22Rv1 (cell line): ENCODE data around the gene KRT6B.
A peak's percentile ranks its signal among the peaks of the same experiment; 100 is the strongest.
"Not testable (repeated sequence)": the region's sequence is repeated elsewhere in the genome, so short reads cannot be mapped to it uniquely, and the experiment has no call there.

Experiments used
- H3K27ac ChIP-seq: fragments of 450-650 bp; 2 replicates; pipeline ENCODE4 v1.5.1; 2017
- ZFX ChIP-seq: fragments of 450-650 bp; IDR thresholded peaks from 2 replicates; pipeline ENCODE4 v1.6.1; 2017; ENCODE audit warnings: antibody characterized with exemption, borderline replicate concordance
- TF ChIP-seq, protein P1 (sequence below): fragments of 450-650 bp; IDR thresholded peaks from 2 replicates; pipeline ENCODE4 v1.5.1; 2017; ENCODE audit warnings: mild to moderate bottlenecking

KRT6B gene

DNA sequence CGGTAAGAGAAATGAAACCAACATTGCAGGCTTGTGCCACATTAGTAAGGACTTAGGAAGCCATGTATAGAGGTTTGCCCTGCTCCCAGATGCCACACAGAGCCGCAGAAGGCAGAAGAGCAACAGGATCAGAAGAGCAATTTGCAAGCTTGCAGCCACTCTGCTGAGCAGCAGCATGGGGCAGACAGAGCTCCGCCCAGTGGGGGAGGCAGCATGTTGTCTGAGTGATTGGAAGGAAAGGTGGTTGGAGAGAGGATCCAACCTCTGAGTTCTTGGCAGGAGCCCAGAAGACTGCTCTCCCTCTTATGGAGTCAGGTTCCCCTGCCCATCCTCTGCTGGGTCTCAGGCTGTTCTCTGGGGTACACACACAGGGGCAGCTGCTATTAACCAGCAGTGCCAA lies 43.4 kb upstream of the KRT6B start:
- no peak overlapping the region for H3K27ac ChIP-seq
- no peak for TF ChIP-seq ZFX
- TF ChIP-seq, protein P1, sequence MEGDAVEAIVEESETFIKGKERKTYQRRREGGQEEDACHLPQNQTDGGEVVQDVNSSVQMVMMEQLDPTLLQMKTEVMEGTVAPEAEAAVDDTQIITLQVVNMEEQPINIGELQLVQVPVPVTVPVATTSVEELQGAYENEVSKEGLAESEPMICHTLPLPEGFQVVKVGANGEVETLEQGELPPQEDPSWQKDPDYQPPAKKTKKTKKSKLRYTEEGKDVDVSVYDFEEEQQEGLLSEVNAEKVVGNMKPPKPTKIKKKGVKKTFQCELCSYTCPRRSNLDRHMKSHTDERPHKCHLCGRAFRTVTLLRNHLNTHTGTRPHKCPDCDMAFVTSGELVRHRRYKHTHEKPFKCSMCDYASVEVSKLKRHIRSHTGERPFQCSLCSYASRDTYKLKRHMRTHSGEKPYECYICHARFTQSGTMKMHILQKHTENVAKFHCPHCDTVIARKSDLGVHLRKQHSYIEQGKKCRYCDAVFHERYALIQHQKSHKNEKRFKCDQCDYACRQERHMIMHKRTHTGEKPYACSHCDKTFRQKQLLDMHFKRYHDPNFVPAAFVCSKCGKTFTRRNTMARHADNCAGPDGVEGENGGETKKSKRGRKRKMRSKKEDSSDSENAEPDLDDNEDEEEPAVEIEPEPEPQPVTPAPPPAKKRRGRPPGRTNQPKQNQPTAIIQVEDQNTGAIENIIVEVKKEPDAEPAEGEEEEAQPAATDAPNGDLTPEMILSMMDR, result no peak

DNA sequence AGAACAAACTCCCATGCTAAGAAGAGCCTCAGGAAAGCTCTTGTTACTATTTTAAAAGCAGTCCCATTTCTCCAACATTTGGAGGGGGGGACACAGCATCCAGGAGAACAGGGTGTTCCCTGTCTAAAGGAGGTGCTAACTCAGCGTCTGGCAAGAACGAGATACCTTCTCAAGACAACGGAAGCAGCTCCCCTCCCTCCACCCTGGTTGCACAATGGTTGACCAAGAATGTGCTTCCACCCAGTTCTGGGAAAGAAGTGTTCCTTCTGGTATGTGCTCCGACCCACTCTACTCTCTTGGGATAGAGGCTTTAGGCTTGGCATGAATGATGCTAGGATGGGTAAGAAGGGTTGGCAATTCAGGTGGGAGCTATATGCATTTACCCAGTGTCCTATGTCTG lies 42.6 kb upstream of the KRT6B start:
- H3K27ac ChIP-seq, result no peak overlapping the region
- TF ChIP-seq, protein P1, result no peak
- TF ChIP-seq ZFX, result no peak

DNA sequence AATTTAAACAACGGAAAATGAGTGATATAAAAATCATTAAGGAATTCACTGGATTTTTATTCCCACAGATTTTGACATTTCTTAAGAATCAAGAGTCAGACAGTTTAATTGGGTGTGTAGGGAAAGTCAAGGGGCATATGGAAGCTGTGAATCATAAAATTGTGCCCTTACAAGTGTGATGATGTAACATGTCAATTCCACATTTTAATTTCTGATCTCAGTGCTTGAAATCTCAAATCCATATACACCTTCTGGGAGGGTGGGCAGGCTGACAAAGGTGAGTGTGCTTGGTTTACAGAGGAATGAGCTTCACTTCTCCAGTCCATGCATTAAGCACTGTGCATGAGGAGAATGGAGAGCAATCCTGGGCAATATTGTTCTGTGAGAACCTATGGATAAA lies 42.2 kb upstream of the KRT6B start:
- TF ChIP-seq ZFX, result no peak
- TF ChIP-seq, protein P1, result no peak
- H3K27ac ChIP-seq, result no peak overlapping the region

DNA sequence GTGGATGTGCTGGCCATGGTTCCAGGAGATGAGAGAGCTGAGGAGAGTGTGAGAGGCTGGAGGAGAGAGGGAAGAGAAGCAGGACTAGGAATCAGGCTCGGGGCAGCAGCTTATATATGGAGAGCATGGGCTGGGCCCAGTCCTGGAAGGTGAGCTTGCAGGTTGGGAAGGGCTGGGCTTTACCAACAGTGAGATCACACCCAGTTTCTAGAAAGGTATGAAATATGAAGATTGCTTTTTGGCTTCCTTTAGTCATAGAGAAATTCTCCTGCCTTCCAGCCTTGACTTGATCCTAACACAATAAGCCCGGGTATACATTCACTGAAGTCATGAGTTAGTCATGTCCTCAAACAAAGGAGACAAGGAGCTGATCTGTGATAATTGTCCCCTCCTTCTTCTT lies 41.2 kb upstream of the KRT6B start, which contains the start of gene KRT6A:
TSS of gene KRT6A (minus strand) at position 86 of the 400 bp plus-strand sequence. CDS start at position 17, 69 bp downstream.
- TF ChIP-seq, protein P1, result no peak
- no peak for TF ChIP-seq ZFX
- no peak within 1 kb of the TSS for H3K27ac ChIP-seq

DNA sequence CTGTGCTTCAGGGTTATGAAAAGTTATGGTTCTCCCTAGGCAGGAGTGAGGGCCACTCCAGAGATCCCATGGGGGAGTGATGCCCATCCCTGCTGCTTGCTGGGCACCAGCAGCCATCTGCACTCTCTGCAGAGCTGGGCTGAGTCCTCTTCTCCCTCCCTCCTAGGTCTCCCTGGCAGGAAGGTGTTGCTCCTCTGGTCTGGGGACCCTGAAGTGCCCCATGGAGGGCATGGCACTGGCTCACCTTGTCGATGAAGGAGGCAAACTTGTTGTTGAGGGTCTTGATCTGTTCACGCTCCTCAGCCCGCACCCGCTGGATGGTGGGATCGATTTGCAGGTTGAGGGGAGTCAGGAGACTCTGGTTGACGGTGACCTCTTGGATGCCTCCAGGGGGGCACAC lies 40.5 kb upstream of the KRT6B start:
- H3K27ac ChIP-seq, result not testable (repeated sequence)

DNA sequence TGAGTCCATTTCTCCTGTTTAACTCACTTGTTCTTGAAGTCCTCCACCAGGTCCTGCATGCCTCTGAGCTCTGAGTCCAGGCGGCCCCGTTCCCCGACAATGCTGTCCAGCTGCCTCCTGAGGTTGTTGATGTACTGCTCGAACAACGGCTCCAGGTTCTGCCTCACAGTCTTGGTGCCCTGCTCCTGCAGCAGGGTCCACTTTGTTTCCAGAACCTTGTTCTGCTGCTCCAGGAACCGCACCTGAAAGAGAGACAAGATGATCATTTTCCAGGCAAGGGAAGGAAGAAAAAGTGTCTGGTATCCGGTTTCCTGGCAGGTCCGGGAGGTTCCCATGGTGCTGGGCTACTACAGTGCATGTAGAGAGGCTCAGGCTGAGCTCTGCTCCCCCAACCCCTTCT lies 39.5 kb upstream of the KRT6B start:
- H3K27ac ChIP-seq, result not testable (repeated sequence)

DNA sequence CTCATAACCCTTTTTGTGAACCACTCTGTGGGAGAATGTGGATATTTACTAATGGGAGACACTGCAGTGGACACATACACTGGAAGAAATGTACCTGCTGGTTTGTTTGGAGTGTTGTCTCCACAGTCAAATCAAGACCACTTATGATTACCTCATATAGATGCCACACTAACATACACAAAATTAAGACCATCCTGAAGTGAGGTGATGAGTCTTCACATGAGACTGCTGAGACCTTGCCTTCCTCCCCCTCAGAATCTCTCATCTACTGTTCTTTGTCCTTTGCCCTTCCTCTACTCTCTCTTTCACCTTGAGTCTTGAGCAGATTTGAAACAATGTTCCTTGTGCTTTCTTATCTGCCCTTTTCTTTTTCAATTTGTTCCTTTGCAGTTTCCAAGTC lies 36.8 kb upstream of the KRT6B start:
- no peak for TF ChIP-seq ZFX
- TF ChIP-seq, protein P1, result no peak
- no peak overlapping the region for H3K27ac ChIP-seq

DNA sequence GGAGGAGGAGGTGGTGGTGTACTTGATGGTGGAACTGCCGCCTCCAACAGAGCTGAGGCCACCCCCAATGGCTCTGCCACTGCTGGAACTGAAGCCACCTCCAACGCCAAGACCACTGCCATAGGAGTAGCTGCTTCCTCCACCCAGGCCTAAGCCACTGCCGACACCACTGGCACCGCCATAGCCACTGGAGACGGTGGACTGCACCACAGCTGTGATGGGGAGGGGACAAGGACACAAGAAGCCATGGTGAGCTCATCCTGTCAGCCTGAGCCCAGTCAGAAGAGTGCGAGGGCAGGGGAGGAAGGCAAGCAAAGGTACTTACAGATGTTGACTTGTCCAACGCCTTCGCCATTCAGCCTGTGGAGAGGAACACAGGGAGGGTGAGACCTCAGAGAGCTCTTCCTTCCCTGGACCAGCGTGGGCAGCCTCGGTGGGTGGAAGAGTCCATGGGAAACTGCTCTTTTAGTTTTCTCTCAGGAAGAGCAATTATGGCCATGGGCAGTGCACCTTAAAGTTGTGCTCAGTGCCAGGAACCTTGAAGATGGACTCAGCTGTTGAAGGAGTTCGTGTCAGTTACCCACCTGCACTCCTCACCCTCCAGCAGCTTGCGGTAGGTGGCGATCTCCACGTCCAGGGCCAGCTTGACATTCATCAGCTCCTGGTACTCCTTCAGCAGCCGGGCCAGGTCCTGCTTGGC lies 35.9 kb upstream of the KRT6B start:
- H3K27ac ChIP-seq, result not testable (repeated sequence)
- TF ChIP-seq, protein P1, result 0 out of 2 replicates have a peak, but pooled peaks have one; percentile 6
